WERI-Rb-1 (cell line): ENCODE data around the gene C6orf62.
"Not testable (repeated sequence)": the region's sequence is repeated elsewhere in the genome, so short reads cannot be mapped to it uniquely, and the experiment has no call there.

Experiments
- DNase-seq: peaks from one replicate; pipeline ENCODE4 v3.0.0-alpha.2; 2020
- H3K27ac ChIP-seq: fragments of 250-450 bp; sonication (Bioruptor Pico); 2 replicates; pipeline ENCODE4 v1.5.1; 2020; ENCODE audit warnings: mild to moderate bottlenecking, moderate library complexity
- H3K27me3 ChIP-seq: fragments of 250-450 bp; sonication (Bioruptor Pico); 2 replicates; pipeline ENCODE4 v1.5.1; 2021; ENCODE audit warnings: mild to moderate bottlenecking, low read depth, moderate library complexity; ENCODE audit not compliant: insufficient read depth, severe bottlenecking
- H3K36me3 ChIP-seq: fragments of 250-450 bp; sonication (Bioruptor Pico); 2 replicates; pipeline ENCODE4 v1.5.1; 2020; ENCODE audit warnings: mild to moderate bottlenecking, moderate library complexity
- H3K4me3 ChIP-seq: 2 replicates; pipeline ENCODE4 v1.5.1; 2011; ENCODE audit warnings: low read depth, mild to moderate bottlenecking, control low read depth, low read length
- H3K9me3 ChIP-seq: fragments of 250-450 bp; sonication (Bioruptor Pico); 2 replicates; pipeline ENCODE4 v1.5.1; 2021; ENCODE audit warnings: mild to moderate bottlenecking, moderate library complexity; ENCODE audit not compliant: severe bottlenecking
- CTCF ChIP-seq: IDR thresholded peaks from 2 replicates; pipeline ENCODE4 v1.5.1; 2011; ENCODE audit warnings: low read depth, mild to moderate bottlenecking, control low read depth, inconsistent platforms, low read length

Gene C6orf62

GRCh38 chr6:24686946-24687345 lies 32.0 kb downstream of the C6orf62 start:
- Histone ChIP-seq H3K27ac (no peak overlapping the region), H3K36me3 (no peaks in the 10 kb centered on the region; the same call in none of the 2 replicates), H3K9me3 (no peaks in the 10 kb centered on the region), H3K27me3 (no peaks in the 10 kb centered on the region), H3K4me3 (no peak overlapping the region)
- DNase-seq = no peak
- TF ChIP-seq CTCF = no peak

GRCh38 chr6:24686408-24686807 lies 32.5 kb downstream of the C6orf62 start:
- TF ChIP-seq CTCF = no peak
- no peaks in the 10 kb centered on the region for H3K9me3 ChIP-seq
- no peaks in the 10 kb centered on the region for H3K27me3 ChIP-seq
- H3K27ac ChIP-seq = no peak overlapping the region
- H3K4me3 ChIP-seq = no peak overlapping the region
- H3K36me3 ChIP-seq = no peaks in the 10 kb centered on the region; the same call in none of the 2 replicates
- no peak for DNase-seq

- Histone ChIP-seq H3K27me3 (no peaks in the 10 kb centered on the region), H3K36me3 (no peaks in the 10 kb centered on the region; the same call in none of the 2 replicates), H3K27ac (no peak overlapping the region), H3K9me3 (no peaks in the 10 kb centered on the region), H3K4me3 (no peak overlapping the region)
- DNase-seq = no peak
- TF ChIP-seq CTCF = no peak
These were observed 35.4 kb downstream of the C6orf62 start for GRCh38 chr6:24683297-24684296.

GRCh38 chr6:24680582-24680981 lies 38.4 kb downstream of the C6orf62 start:
- H3K9me3 ChIP-seq = peaks cover 4% of the 10 kb centered on the region
- no peaks in the 10 kb centered on the region for H3K27me3 ChIP-seq
- DNase-seq = no peak
- no peaks in the 10 kb centered on the region; the same call in 1 of the 2 replicates for H3K36me3 ChIP-seq
- H3K4me3 ChIP-seq = no peak overlapping the region
- no peak overlapping the region for H3K27ac ChIP-seq
- no peak for TF ChIP-seq CTCF

GRCh38 chr6:24678792-24679352 lies 40.1 kb downstream of the C6orf62 start:
- H3K4me3 ChIP-seq, H3K36me3 ChIP-seq, DNase-seq, H3K27ac ChIP-seq, H3K27me3 ChIP-seq: not testable (repeated sequence)
- peaks cover 16% of the 10 kb centered on the region for H3K9me3 ChIP-seq

- Histone ChIP-seq H3K9me3 (peaks cover 32% of the 10 kb centered on the region), H3K36me3 (no peaks in the 10 kb centered on the region)
These were observed 45.3 kb downstream of the C6orf62 start for GRCh38 chr6:24673625-24674024.

More at GRCh38 chr6:24673625-24674024, 45.3 kb downstream of the C6orf62 start:
- H3K27ac ChIP-seq = no peak overlapping the region
- no peaks in the 10 kb centered on the region for H3K27me3 ChIP-seq
- no peak for DNase-seq
- TF ChIP-seq CTCF = no peak
- no peak overlapping the region for H3K4me3 ChIP-seq
